Umbilical cord (tissue), 2 donors: Measurements from ENCODE around the gene SLC28A2. TPM values are rescaled to one million over a fixed set of nuclear protein-coding genes. Genes with fewer than 3 reads are reported as not detected.
"Not testable (repeated sequence)": the region's sequence is repeated elsewhere in the genome, so short reads cannot be mapped to it uniquely, and the experiment has no call there.

Source experiments
- DNase-seq: peaks from one replicate; pipeline ENCODE4 v3.0.0-alpha.2; 2015; ENCODE audit warnings: low spot score
- total RNA-seq: library from RNA; depleted of rRNA; stranded (reverse); fragments of >200 nt; gene quantifications from one replicate; pipeline ENCODE4 v1.2.3, GENCODE V29; 2014; ENCODE audit warnings: low replicate concordance; ENCODE audit not compliant: insufficient read depth

SLC28A2 gene
- total RNA-seq, 1 donor from 2014 or later: not detected

GRCh38 chr15:45262906-45263461 lies 10.9 kb downstream of the SLC28A2 start:
- no peak for DNase-seq

DNA sequence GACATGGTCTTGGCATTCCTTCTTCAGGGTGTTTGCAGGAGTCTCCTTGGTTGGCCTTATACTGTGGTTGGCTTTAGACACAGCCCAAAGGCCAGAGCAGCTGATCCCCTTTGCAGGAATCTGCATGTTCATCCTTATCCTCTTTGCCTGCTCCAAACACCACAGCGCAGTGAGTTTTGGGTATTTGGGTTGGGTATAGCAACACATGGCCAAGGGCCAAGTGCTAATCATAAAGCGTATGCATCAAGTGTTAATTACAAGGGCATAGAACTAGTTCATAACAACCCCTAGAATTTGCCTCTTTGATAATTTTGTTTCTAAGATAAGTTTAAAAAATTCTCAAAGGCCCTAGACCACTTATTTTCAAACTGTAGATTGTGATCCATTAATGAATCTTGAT lies 11.8 kb downstream of the SLC28A2 start:
- no peak for DNase-seq

DNA sequence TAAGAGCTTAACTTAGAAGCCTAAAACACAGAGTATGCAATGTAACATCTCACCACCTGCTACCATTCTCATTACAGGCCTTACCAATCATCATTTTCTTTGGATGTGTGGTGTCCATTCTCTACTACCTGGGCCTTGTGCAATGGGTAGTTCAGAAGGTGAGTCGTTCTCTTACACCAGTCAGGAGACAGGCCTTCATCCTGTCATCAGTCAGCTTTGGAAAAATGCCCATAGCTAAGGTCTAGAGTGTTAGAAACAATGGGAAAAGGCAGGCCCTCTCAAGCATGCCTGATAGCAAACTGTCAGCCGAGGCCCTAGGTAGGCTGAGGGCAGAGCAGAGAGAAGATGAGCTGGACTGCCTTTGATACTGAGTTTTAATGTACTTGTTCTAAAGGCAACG lies 13.5 kb downstream of the SLC28A2 start:
- DNase-seq: no peak

GRCh38 chr15:45268135-45268534 lies 16.1 kb downstream of the SLC28A2 start:
- DNase-seq: no peak

- DNase-seq: no peak
These were observed 22.8 kb downstream of the SLC28A2 start for GRCh38 chr15:45274636-45275380.

DNA sequence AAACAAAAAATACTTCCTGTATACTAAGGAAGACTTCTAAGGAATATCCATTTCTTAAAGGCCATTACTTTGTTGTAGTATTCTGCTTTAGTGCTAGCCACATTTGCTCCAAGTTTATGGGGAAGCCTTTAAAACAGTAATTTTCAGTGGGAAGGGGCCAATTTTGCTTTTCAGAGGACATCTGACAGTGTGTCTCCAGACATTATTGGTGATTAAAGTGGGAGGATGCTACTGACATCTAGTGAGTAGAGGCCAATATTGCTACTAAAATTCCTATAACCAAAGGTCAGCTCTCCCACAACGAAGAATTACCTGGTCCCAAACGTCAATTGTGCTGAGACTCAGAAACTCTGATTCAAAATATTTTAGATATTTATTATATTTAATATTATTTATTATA lies 24.8 kb downstream of the SLC28A2 start:
- DNase-seq: peak; percentile 35

DNA sequence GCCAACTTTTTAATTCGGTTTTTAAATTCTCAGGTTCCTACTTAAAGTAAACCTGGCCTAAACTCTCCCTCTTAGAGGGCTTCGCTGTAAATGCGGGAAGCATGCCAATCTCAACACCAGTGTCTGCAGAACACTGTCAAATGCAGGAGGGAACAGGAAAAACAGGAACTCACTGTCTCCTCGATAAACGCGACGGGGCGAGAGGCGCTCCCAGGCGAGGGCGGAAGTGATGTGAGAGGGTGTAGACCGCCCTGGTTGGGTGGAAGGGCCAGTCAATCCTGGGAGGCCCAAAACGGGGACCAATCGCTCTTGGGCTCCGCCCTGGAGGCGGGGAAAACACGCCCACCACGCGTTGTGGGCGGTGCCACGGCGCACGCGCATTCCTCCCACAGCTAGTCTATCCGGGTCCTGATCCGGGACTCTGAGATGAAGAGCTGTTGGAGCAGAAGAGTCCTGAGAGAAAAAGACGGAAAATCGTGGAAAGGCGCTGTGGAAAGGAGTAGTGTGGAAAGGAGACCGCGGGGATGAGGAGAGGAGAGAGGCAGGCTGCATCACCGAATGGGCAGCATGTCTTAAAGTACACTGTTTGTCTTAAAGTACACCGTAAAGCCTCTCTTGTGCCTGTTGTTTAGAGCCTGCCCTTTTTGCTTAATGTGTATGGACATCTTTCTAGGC lies 27.1 kb downstream of the SLC28A2 start:
- DNase-seq: peak; percentile 99

GRCh38 chr15:45285413-45285812 lies 33.4 kb downstream of the SLC28A2 start:
- DNase-seq: no peak

DNA sequence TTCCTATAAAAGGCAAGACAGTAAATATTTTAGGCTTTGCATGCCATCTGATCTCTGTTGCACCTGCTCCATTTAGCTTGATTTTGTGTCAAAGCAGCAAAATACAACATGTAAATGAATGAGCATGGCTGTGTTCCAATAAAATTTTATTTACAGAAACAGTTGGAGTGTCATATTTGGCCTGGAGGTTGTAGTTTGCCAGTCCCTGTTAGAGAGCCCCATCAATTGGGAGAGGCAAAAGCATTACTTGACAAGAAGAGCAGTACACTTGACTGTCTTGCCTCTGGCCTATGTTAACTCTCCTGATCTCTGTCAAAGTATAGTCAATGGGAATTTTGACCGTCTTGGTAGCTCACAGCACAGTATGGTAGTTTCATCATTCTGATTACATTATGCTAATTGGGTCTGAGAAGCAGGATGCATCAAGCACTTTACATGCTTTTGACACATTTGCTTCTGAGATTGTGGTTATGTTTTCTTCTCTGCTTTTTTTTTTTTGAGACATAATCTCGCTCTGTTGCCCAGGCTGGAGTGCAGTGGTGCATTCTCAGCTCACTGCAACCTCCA lies 35.4 kb downstream of the SLC28A2 start:
- no peak for DNase-seq

GRCh38 chr15:45288947-45289346 lies 36.9 kb downstream of the SLC28A2 start:
- no peak for DNase-seq

GRCh38 chr15:45291822-45292582 lies 40.0 kb downstream of the SLC28A2 start:
- DNase-seq: no peak

DNA sequence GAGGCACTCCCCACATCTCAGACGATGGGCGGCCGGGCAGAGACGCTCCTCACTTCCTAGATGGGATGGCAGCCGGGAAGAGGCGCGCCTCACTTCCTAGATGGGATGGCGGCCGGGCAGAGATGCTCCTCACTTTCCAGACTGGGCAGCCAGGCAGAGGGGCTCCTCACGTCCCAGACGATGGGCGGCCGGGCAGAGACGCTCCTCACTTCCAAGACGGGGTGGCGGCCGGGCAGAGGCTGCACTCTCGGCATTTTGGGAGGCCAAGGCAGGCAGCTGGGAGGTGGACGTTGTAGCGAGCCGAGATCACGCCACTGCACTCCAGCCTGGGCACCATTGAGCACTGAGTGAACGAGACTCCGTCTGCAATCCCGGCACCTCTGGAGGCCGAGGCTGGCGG lies 41.3 kb downstream of the SLC28A2 start:
- DNase-seq: not testable (repeated sequence)

GRCh38 chr15:45298964-45299378 lies 46.9 kb downstream of the SLC28A2 start:
- not testable (repeated sequence) for DNase-seq

GRCh38 chr15:45304711-45305110 lies 52.7 kb downstream of the SLC28A2 start:
- DNase-seq: no peak

DNA sequence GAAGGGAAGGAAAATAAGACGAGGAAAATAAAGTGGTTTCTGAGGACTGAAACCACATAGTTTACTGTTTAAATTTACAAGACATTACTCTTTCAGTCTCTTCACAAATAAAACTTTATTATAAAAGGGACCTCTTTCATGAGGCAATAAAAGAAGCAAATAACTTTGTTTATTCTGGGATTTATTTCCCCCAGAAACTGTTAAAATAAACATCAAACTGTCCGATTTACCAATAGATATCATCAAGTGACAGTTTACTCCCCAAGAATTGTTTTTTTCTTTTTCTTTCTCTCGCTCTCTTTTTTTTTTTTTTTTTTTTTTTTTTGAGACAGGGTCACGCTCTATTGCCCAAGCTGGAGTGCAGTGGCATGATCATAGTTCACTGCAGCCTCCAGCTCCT lies 54.1 kb downstream of the SLC28A2 start:
- no peak for DNase-seq

- DNase-seq: peak; percentile 77
These were observed 55.3 kb downstream of the SLC28A2 start for GRCh38 chr15:45307230-45307924.

DNA sequence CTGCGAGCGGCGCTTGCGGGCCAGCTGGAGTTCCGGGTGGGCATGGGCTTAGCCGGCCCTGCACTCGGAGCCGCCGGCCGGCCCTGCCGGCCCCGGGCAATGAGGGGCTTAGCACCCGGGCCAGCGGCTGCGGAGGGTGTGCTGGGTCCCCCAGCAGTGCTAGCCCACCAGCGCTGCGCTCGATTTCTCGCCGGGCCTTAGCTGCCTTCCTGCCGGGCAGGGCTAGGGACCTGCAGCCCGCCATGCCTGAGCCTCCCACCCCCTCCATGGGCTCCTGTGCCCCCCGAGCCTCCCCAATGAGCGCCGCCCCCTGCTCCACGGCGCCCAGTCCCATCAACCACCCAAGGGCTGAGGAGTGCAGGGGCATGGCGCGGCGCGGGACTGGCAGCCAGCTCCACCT lies 62.1 kb downstream of the SLC28A2 start:
- not testable (repeated sequence) for DNase-seq

DNA sequence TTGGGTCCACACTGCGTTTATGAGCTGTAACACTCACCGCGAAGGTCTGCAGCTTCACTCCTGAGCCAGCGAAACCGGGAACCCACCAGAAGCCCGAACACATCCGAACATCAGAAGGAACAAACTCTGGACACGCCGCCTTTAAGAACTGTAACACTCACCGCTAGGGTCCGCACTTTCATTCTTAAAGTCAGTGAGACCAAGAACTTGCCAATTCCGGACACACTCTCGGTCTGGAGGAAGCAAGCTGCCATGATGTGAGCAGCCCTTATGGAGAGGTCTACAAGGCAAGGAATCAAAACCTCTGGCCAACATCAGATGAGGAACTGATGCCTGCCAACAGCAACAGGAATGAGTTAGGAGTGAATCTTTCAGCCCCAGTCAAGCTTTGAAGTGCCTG lies 62.9 kb downstream of the SLC28A2 start:
- DNase-seq: no peak

DNA sequence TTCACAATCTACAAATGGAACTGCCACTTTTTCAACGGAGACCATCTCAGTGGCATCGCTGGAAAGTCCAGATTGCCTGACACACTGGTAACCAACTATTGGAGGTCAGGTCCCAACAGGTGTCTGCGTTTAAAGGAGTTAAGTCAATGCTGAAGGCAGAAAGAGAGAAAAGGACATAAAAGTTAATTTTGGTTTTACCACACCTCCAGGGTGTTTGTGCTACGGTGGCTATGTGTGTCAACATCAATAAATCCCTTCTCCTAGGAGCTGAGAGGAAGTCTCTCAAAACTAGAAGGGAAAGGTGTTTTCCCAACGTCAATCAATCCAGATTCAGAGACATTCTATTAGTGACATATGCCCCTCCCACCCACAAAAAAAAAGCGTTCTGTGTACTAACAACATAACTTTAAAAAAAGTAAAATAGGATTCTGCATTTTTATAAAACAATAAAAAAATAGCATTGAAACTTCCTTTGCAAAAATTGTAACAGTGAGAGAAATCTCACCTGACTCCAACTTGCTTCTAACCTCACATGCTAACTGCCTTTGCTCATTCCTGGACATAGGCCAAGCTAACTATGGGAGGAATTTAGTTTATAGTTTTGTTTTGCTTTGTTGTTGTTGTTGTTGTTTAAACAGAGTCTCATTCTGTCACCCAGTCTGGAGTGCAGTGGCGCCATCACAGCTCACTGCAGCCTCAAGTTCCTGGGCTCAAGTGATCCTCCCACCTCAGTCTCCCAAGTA lies 67.6 kb downstream of the SLC28A2 start:
- DNase-seq: no peak

GRCh38 chr15:45320581-45321205 lies 68.7 kb downstream of the SLC28A2 start:
- no peak for DNase-seq
